A673 (cell line): Measurements from ENCODE around the gene CHMP2A. TPM values are rescaled to one million over a fixed set of nuclear protein-coding genes. Genes with fewer than 3 reads are reported as not detected.

Source experiments
- BruUV-seq: library from RNA; stranded (reverse); fragments of 400-500 nt; replicated peaks from 2 replicates; lab custom pipeline; 2021; lab: Mats Ljungman, UMichigan
- CTCF ChIA-PET: fragments of 300-600 bp; sonication (Branson Sonifier 250); formaldehyde crosslinking; loops from one replicate; lab custom pipeline; 2022; ENCODE audit warnings: antibody characterized with exemption; lab: Charles Lee
- POLR2A ChIA-PET: fragments of 300-600 bp; sonication (Branson Sonifier 250); formaldehyde crosslinking; loops from one replicate; lab custom pipeline; 2022; ENCODE audit warnings: antibody characterized with exemption; ENCODE audit not compliant: low non-redundant PET; lab: Charles Lee
- DNase-seq: peaks from one replicate; pipeline ENCODE4 v3.0.0-alpha.2; 2015; ENCODE audit warnings: low spot score
- H3K27ac ChIP-seq: fragments of 200-600 bp; sonication (generic); 2 replicates; pipeline ENCODE4 v1.5.1; 2016; ENCODE audit warnings: mixed run types, low read depth, mild to moderate bottlenecking, mixed read lengths, antibody characterized with exemption, low read length; ENCODE audit not compliant: poor library complexity, severe bottlenecking
- H3K27me3 ChIP-seq: fragments of 200-600 bp; sonication (generic); replicated peaks from 2 replicates; pipeline ENCODE4 v1.6.1; 2017; ENCODE audit warnings: mixed run types, low read depth, mild to moderate bottlenecking, mixed read lengths, antibody characterized with exemption, low read length; ENCODE audit not compliant: insufficient read depth, poor library complexity
- H3K36me3 ChIP-seq: fragments of 200-600 bp; sonication (generic); 2 replicates; pipeline ENCODE4 v1.6.1; 2016; ENCODE audit warnings: mixed run types, mild to moderate bottlenecking, mixed read lengths, antibody characterized with exemption, low read length; ENCODE audit not compliant: insufficient read depth, poor library complexity, severe bottlenecking
- H3K4me1 ChIP-seq: fragments of 200-600 bp; sonication (generic); 2 replicates; pipeline ENCODE4 v1.6.1; 2017; ENCODE audit warnings: mixed run types, mild to moderate bottlenecking, mixed read lengths, antibody characterized with exemption, low read length; ENCODE audit not compliant: insufficient read depth, poor library complexity, severe bottlenecking
- H3K4me3 ChIP-seq: fragments of 200-600 bp; sonication (generic); 2 replicates; pipeline ENCODE4 v1.5.1; 2016; ENCODE audit warnings: low read depth, mixed run types, mild to moderate bottlenecking, mixed read lengths, low read length; ENCODE audit not compliant: poor library complexity, severe bottlenecking
- H3K9me3 ChIP-seq: fragments of 200-600 bp; sonication (generic); 2 replicates; pipeline ENCODE4 v1.6.1; 2016; ENCODE audit warnings: mixed run types, low read depth, mild to moderate bottlenecking, mixed read lengths, antibody characterized with exemption, low read length; ENCODE audit not compliant: poor library complexity, severe bottlenecking
- EZH2 ChIP-seq: fragments of 200-600 bp; sonication (generic); IDR thresholded peaks from 2 replicates; pipeline ENCODE4 v1.6.1; 2017; ENCODE audit warnings: borderline replicate concordance, low read depth, mild to moderate bottlenecking, mixed read lengths, antibody characterized with exemption, low read length; ENCODE audit not compliant: poor library complexity, severe bottlenecking
- intact Hi-C: fragments of 100-400 bp; cut with micrococcal nuclease; formaldehyde crosslinking; loops from one replicate; pipeline ENCODE4 v1.10.0; 2022; ENCODE audit not compliant: unreplicated experiment
- total RNA-seq: library from RNA; stranded (reverse); gene quantifications from 2 replicates; pipeline ENCODE4 v1.2.3, GENCODE V29; 2021
- TF ChIP-seq, protein P1 (sequence below): fragments of 300-800, 200-600 bp; sonication (generic); conservative IDR thresholded peaks from 2 replicates; pipeline ENCODE4 v1.5.1; 2017; ENCODE audit warnings: low read depth, mild to moderate bottlenecking, antibody characterized with exemption, low read length, moderate library complexity, mixed read lengths

Gene CHMP2A
- total RNA-seq, 1 experiment from 2014 or later: 57.6 TPM

DNA sequence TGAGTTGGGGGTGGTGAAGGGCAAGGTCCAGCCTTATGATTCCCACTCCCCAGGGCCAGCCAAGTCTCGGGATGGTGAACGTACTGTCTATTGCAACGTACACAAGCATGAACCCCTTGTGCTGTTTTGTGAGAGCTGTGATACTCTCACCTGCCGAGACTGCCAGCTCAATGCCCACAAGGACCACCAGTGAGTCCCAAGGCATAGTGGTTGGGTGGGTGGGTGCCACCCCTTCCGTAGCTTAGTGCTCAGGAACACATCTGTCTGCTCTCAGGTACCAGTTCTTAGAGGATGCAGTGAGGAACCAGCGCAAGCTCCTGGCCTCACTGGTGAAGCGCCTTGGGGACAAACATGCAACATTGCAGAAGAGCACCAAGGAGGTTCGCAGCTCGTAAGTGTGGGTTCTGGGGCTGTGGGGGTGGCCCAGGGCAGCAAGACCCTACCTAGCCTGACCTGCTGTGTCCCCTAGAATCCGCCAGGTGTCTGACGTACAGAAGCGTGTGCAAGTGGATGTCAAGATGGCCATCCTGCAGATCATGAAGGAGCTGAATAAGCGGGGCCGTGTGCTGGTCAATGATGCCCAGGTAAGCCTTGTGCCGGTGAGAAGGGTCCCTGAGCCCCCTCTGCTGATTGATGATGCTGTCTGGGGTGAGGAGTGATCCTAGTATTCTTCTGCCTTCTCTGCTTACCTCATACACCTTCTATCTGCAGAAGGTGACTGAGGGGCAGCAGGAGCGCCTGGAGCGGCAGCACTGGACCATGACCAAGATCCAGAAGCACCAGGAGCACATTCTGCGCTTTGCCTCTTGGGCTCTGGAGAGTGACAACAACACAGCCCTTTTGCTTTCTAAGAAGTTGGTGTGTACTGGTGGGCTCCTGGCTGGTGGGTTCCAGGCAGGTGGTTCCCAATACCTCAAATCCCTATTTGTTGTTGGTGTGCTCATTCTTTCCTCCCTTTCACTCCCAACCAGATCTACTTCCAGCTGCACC, 7.3 kb downstream of the CHMP2A start:
- POLR2A ChIA-PET: no interaction called here
- no peak for TF ChIP-seq EZH2
- TF ChIP-seq, protein P1, sequence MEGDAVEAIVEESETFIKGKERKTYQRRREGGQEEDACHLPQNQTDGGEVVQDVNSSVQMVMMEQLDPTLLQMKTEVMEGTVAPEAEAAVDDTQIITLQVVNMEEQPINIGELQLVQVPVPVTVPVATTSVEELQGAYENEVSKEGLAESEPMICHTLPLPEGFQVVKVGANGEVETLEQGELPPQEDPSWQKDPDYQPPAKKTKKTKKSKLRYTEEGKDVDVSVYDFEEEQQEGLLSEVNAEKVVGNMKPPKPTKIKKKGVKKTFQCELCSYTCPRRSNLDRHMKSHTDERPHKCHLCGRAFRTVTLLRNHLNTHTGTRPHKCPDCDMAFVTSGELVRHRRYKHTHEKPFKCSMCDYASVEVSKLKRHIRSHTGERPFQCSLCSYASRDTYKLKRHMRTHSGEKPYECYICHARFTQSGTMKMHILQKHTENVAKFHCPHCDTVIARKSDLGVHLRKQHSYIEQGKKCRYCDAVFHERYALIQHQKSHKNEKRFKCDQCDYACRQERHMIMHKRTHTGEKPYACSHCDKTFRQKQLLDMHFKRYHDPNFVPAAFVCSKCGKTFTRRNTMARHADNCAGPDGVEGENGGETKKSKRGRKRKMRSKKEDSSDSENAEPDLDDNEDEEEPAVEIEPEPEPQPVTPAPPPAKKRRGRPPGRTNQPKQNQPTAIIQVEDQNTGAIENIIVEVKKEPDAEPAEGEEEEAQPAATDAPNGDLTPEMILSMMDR: no peak
- H3K9me3 ChIP-seq: no peaks in the 10 kb centered on the region
- peaks cover 73% of the 10 kb centered on the region for H3K36me3 ChIP-seq
- CTCF ChIA-PET: no interaction called here
- no peak overlapping the region for H3K4me3 ChIP-seq
- no peak overlapping the region for H3K27ac ChIP-seq
- no peak for DNase-seq
- peaks cover 13% of the 10 kb centered on the region for H3K4me1 ChIP-seq
- BruUV-seq: no TSS peak
- intact Hi-C loops: no loop called here
- H3K27me3 ChIP-seq: no peaks in the 10 kb centered on the region

DNA sequence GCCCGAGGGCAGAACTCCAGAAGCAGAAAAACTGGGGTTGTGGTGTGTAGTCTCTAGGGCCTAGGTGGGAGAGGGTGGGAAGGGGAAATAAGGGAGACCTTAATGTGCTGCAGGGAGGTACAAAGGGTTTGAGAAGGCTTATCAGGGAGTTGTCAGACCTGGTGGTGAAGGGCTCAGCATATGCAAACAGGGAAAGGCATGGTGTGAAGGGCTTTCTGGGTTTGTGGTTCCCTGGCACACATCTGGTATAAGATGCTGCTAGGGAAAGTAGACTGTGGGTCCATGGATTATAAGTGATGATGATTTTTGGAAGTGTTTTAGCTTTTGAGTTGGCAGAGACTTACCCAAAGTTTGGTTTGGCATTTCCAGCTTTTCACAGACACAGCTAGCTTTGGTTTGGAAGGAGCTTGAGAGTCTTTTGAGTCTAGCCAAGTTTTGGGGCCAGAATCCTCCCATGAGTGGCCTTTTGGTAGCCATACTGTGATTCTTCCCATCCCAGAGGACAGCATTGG, 8.8 kb downstream of the CHMP2A start:
- Histone ChIP-seq H3K4me3 (peak overlapping the region; percentile 100), H3K27ac (peak overlapping the region; percentile 85), H3K27me3 (no peaks in the 10 kb centered on the region), H3K4me1 (peaks cover 13% of the 10 kb centered on the region), H3K9me3 (no peaks in the 10 kb centered on the region), H3K36me3 (peaks cover 64% of the 10 kb centered on the region)
- ChIA-PET POLR2A (no interaction called here), CTCF (no interaction called here)
- TF ChIP-seq, protein P1: no peak
- no peak for TF ChIP-seq EZH2
- BruUV-seq: TSS peak; percentile 47
- no peak for DNase-seq
- intact Hi-C loops: no loop called here

DNA sequence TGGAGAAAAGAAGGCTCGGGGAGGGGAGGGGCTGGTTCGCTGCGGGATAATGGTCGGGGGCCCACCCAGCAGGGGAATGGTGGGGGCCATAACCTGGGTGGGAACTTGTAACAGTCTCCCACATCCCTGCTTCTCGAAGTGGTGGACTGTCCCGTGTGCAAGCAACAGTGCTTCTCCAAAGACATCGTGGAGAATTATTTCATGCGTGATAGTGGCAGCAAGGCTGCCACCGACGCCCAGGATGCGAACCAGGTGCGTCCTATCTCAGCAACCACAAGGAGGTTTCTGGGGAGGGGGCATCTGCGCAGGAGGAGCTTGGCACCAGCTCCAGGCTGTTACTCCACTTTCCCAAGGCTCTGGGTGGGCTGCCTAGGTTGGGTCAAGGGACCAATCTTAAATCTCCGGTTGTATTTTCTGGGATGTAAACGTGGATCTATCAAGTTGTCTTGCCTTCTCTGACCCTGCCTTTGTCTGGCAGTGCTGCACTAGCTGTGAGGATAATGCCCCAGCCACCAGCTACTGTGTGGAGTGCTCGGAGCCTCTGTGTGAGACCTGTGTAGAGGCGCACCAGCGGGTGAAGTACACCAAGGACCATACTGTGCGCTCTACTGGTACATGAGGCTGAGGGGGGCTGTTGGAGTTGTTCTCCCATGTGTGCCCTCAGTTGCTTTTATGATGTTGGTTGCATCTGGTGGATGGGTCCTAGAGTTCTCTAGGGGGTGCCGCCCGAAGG, 9.5 kb downstream of the CHMP2A start:
- peak overlapping the region; percentile 100 for H3K4me3 ChIP-seq
- no peaks in the 10 kb centered on the region for H3K27me3 ChIP-seq
- peaks cover 58% of the 10 kb centered on the region for H3K36me3 ChIP-seq
- H3K9me3 ChIP-seq: no peaks in the 10 kb centered on the region
- peak overlapping the region; percentile 85 for H3K27ac ChIP-seq
- ChIA-PET CTCF (no interaction called here), POLR2A (no interaction called here)
- DNase-seq: no peak
- TF ChIP-seq EZH2: no peak
- TF ChIP-seq, protein P1: no peak
- intact Hi-C loops: no loop called here
- H3K4me1 ChIP-seq: peaks cover 13% of the 10 kb centered on the region
- BruUV-seq: no TSS peak
